ENCODE data around the gene GLT6D1.

The GLT6D1 gene

DNA sequence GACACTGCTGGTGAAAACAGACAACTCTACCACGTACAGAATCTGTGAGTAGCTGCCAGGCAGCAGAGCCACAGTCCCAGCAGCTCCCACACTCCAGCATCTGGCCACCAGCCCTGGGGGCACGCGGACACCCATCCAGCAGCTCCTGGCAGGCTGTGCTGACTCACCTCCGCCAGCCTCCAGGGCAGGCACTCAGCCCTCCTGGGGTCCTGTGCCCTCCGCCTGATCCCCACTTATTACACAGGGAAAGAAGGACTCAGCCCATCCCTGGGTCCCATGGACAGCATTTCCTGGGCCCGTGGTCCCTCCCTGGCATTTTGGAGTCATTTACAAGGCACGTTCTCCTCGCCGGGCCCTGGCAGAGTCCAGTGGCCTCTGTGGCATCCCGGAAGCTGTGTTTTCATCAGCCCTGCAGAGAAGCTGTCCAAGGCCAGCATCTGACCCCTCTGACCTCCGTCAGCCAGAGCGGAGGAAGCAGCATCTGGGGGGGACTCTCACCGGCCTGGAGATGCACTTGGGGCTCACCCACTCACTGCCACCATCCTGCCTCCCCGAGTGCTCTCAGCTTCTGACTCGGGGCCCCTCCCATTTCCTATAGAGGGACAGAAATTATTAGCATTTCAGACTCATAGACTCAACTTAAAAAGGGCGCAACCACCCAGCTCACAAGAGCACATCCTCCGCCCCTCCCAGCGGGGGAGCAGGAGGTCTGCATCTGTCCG is 56.2 kb downstream of the GLT6D1 start:
- DNase-seq, result no peak

DNA sequence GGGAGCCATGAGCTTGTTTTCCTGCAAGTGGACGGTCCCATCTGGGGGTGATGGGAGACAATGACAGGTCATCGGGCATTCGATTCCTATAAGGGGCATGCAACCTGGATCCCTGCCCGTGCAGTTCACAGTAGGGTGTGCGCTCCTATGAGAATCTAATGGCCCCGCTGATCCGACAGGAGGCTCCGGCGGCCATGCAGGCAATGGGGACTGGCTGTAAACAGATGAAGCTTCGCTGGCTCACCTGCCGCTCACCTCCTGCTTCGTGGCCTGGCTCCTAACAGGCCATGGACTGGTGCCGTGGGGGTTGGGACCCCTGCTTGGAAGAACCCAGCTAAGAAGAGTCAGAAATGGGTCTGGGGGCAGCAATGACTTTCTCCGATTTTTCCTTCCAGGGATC is 56.8 kb downstream of the GLT6D1 start:
- DNase-seq, result no peak

DNA sequence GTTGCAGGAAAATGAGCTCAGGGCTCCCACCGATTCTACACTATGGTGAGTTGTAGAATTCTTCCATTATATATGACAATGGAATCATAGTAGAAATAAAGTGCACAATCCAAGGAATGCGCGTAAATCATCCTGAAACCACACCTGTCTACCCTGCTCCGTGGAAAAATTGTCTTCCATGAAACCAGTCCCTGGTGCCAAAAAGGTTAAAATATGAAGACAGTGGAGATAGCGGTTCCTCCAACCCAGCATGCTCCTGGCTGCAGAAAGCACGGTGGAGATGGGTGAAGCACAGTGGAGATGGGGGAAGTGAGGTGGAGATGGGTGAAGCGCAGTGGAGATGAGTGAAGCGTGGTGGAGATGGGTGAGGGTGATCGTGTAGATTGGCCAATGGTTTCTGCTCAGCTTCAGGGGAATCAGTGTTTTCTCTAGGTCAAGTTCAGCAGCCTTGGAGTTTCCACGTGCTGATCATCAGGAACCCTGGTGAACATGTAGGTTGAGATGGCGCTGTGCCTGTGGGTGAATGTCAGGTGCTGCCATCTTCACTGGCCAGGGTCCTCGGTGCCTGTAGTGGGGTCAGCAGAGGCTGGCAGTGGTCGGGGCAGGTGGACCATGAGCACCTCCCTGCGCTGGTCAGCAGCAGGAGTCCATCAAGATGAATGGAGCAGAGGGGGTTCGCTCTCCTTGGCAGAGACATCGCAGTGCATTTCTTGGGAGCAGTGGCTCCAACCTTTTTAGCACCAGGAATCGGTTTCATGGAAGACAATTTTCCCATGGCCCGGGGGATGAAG is 57.5 kb downstream of the GLT6D1 start:
- no peak for DNase-seq

DNA sequence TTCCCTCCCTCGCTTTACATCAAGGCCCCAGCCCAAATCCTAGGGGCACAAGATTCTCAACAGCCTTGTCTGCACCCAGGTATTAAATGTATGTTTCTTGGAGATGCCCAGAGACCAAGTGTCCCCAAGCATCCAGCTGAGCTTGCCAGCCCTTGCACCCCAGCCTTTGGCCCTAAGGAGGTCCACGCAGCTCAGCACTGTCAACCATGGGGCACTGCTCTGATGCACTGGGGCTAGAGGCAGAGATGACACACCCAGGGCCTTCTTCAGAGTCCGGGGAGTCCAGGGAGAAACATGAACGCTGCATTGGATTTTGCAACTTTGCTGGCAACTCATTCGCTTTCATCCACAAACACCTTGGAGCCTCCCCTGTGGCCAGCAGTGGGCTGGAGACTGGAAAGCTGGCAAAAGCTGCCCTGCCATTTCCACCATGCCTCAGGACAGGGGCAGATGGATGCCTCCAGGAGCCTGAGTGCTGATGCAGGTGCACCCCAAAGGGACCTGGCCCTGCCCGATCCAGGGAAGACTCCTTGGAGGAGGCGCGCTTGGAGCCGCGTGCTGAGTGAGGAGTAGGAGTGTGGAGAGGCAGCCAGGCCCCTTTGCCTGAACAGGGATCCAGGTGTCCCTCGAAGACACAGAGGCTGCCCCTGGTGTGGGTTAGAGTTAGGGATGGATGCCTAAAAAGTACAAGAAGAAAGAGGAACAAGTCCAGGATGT is 58.5 kb downstream of the GLT6D1 start:
- no peak for DNase-seq

DNA sequence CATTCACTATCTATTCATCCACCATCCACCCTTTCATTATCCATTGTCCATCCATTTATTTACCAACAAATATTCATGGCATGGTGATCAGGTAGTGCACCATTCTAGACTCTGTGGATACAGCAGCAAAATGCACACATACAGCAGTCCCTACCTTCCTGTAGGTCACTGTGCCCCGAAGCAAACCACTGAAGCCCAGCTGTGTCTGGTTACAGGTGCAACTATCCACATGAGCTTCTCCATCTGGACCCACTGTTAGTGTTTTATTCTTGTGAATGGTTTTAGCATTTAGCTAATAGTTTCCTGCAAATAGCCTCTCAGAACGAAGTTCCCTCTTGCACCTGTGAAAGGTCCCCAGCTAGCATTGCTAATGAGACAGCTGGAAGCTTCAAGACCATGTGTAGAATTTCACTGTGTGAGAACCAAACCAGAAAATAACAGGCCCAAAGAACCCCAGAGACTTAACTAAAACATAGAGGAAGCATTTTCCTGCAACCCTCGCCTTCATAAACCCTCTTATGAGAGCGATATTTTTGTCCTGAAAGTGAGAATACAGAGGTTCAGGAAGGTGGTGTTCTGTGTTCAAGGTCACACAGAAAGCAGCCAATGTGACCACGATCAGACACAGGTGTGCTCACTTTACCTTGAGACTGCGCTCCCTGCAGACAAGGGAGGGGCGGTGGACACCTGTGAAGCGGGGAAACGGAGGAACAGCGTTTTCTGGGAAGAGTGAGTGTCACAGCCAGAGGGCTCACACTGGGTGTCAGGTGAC is 59.3 kb downstream of the GLT6D1 start:
- DNase-seq, result no peak

DNA sequence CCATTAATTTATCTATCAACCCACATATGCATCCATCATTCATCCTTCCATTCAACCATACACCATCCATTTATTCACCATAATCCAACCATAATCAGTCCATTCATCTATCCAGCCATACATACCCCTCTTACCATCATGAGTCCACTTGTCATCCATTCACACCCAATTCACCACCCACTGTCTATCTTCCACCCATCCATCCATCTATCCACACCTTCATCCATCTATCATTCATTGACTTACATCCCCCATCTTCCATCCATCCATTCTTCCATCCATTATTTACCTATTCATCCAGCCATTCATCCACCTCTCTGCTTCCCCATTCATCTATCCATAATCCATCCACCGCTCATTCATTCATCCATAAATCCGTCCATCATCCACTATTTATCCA is 60.0 kb downstream of the GLT6D1 start:
- DNase-seq, result no peak

DNA sequence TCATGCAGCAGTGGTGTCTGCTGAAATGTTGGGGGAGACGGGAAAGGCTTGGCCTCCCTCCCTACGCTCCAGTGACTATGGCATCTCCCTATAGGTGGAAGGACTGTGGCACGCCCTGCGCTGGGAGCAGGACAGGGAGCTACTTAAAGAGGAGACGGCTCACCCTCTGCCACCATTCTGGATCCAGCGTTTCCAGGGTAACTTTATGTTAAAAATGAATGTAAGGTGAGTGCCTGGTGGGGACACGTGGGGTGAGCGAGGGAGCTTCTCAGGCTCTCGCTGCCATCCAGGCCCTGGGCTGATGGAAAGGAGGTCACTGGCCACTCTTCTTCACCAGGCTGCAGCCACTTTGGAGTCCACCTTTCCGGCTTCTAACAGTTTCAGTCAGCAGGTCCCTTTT is 62.1 kb downstream of the GLT6D1 start:
- no peak for DNase-seq

DNA sequence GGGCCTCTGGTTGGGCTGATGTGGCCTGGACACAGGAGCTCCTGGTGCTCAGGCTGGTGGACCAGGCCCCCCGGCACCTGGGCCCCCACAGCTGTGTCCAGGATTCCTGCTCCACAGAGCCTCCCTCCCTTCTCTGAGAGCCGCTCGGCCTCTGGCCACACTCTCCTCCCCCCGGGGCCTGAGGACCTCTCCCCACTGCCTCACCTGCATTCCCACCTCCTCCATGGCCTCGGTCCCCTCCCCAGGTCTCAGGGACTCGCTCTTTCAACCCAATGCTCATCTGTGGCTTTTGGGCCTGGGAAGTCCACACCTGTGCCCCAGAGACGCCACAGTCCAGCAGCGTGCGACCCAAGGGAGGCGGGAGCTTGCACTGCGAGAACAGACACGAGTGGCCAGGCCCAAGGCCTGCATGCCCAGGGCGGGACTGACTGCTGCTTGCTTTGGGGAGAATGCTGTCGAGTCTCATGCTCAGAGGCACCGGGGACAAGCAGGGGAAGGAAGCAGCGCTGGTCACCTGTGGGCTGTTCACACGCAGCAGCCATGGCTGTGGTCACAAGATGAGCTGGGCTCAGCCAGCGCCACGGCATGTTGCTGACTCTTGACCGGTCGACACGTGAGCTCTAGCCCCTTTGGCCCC is 63.2 kb downstream of the GLT6D1 start:
- no peak for DNase-seq

DNA sequence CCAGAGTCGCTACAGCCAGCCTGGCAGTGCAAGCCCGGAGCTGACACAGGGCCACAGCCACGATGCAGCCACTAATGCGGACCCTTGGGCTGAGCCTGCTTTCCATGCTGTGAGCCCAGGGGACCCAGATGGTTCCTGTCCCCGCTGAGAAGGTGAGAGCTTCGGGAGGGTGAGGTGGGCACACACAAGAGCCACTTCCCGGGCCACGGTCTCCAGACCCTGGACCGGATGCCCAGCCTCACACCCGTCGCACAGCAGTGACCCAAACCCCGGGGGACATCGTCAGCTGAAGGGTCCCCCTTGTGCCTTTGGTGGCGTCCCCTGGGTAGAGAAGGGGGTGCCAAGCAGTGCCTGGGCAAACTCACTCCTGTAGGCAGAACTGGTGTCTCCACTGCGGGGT is 64.4 kb downstream of the GLT6D1 start:
- DNase-seq, result no peak

DNA sequence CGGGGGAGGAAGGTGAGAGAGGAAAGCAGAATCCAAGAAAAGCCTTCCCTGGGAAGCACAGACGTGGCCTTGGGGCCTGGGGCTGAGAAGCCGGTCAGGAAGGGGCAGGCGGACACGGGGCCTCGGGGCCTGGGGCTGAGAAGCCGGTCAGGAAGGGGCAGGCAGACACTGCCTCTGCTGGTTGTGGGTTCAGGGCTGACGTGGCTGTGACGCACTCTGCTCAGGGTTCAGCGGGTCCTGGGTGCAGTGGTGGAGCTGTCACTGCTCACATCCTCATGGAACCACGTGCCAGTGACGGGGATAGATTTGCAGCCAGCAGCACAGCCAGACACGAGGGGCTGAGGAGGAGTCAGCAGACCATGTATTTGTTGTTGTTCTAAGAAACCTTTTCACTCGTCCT is 65.0 kb downstream of the GLT6D1 start:
- no peak for DNase-seq

Measured in CD4-positive, alpha-beta T cell treated with Interferon gamma for 1 hour (primary cell).